PC-9 (cell line): ENCODE results near the gene PABPN1L.

Source experiments
- CTCF ChIP-seq: fragments of 200-600 bp; sonication (generic); conservative IDR thresholded peaks from 2 replicates; pipeline ENCODE4 v1.6.1; 2017; ENCODE audit warnings: mixed run types, antibody characterized with exemption, mild to moderate bottlenecking, moderate library complexity
- EZH2 ChIP-seq: fragments of 200-600 bp; sonication (generic); IDR thresholded peaks from 2 replicates; pipeline ENCODE4 v1.8.0; 2017; ENCODE audit warnings: antibody characterized with exemption, low read depth

GRCh38 chr16:88856122-88856827 is 10.2 kb downstream of the PABPN1L start:
- TF ChIP-seq CTCF = no peak
- TF ChIP-seq EZH2 = no peak
